K562 (cell line): Measurements from ENCODE around the gene TFF3. TPM values are rescaled to one million over a fixed set of nuclear protein-coding genes. Genes with fewer than 3 reads are reported as not detected.

Experiments
- ATAC-seq: fragments of 200-7000 bp; cut with Tn5 transposase; 3 replicates; pipeline ENCODE4 v1.9.1; 2020; ENCODE audit warnings: moderate library complexity
- BruUV-seq: library from RNA; stranded (reverse); fragments of 400-500 nt; replicated peaks from 2 replicates; lab custom pipeline; 2021; lab: Mats Ljungman, UMichigan
- CTCF ChIA-PET: fragments of 300-600 bp; formaldehyde crosslinking; extraction: SDS; loops from one replicate; lab custom pipeline; 2021; ENCODE audit warnings: low intra/inter-chr PET ratio; lab: Yijun Ruan, JAX
- POLR2A ChIA-PET: fragments of 300-600, 350-650 bp; sonication (Branson Sonifier 250); formaldehyde crosslinking; extraction: SDS; loops from one replicate; lab custom pipeline; 2021; ENCODE audit warnings: antibody characterized with exemption, inconsistent platforms; lab: Yijun Ruan, JAX
- DNase-seq, 4 experiments: peaks; one replicate each; pipeline versions ENCODE4 v3.0.0 to v3.0.0-alpha.2; 2011 to 2018; ENCODE audit warnings: low spot score in 3 of 4, mixed read lengths in 3 of 4; ENCODE audit errors: extremely low read depth in 1 of 4
- FAIRE-seq: peaks from 2 replicates; lab custom pipeline; 2011; peaks lifted over from hg19 to GRCh38; lab: Jason Lieb, UNC
- H2AFZ ChIP-seq: 2 replicates; pipeline ENCODE4 v1.6.0; 2011; ENCODE audit warnings: low read depth, low read length, control low read depth, inconsistent platforms
- H3K27ac ChIP-seq: fragments of 200-600 bp; 3 replicates; pipeline ENCODE4 v1.8.0; 2011; ENCODE audit warnings: low read depth, mild to moderate bottlenecking, control low read depth, inconsistent platforms, low read length, moderate library complexity, mixed read lengths; ENCODE audit errors: extremely low read depth
- H3K27me3 ChIP-seq, 2 experiments: fragments of 300-600 bp in 1 of 2; 2 replicates in 1 of 2; 3 replicates in 1 of 2; pipeline versions ENCODE4 v1.6.0 to v1.8.0; 2011; ENCODE audit warnings: inconsistent platforms in 2 of 2, low read length in 2 of 2, mild to moderate bottlenecking in 1 of 2, mixed read lengths in 1 of 2, moderate library complexity in 1 of 2; ENCODE audit not compliant: control insufficient read depth in 2 of 2, insufficient read depth in 2 of 2
- H3K36me3 ChIP-seq: fragments of 300-600 bp; 3 replicates; pipeline ENCODE4 v1.8.0; 2011; ENCODE audit warnings: mild to moderate bottlenecking, low read length, inconsistent platforms; ENCODE audit not compliant: control insufficient read depth, insufficient read depth
- H3K4me1 ChIP-seq, 2 experiments: fragments of 200-600 bp in 1 of 2; replicated peaks in 1 of 2; 2 replicates in 1 of 2; 3 replicates in 1 of 2; pipeline versions ENCODE4 v1.5.1 to v1.8.0; 2011; ENCODE audit warnings: inconsistent platforms in 2 of 2, low read length in 2 of 2, mild to moderate bottlenecking in 1 of 2, mixed read lengths in 1 of 2, moderate library complexity in 1 of 2; ENCODE audit not compliant: control insufficient read depth in 2 of 2, insufficient read depth in 2 of 2
- H3K4me2 ChIP-seq: 2 replicates; pipeline ENCODE4 v1.6.1; 2011; ENCODE audit warnings: low read length, control low read depth, inconsistent platforms, mixed read lengths; ENCODE audit not compliant: insufficient read depth
- H3K4me3 ChIP-seq: fragments of 200-600 bp; sonication (generic), shearing (Covaris generic); 2 replicates; pipeline ENCODE4 v1.5.1; 2016; ENCODE audit warnings: control low read depth, inconsistent platforms
- H3K79me2 ChIP-seq: fragments of 200-600 bp; 3 replicates; pipeline ENCODE4 v1.8.0; 2011; ENCODE audit warnings: low read length, inconsistent platforms; ENCODE audit not compliant: control insufficient read depth, insufficient read depth
- H3K9ac ChIP-seq, 2 experiments: 2 replicates each; pipeline versions ENCODE4 v1.6.0 to v1.6.1; 2011; ENCODE audit warnings: low read depth in 2 of 2, low read length in 2 of 2, control low read depth in 1 of 2, inconsistent platforms in 1 of 2, mild to moderate bottlenecking in 1 of 2, mixed read lengths in 1 of 2; ENCODE audit not compliant: insufficient read depth in 1 of 2
- H3K9me1 ChIP-seq: one replicate; pipeline ENCODE4 v1.6.0; 2011; ENCODE audit warnings: inconsistent platforms, mild to moderate bottlenecking, low read length, moderate library complexity; ENCODE audit not compliant: control insufficient read depth, insufficient read depth
- H3K9me3 ChIP-seq: replicated peaks from 2 replicates; pipeline ENCODE4 v1.5.1; 2011; ENCODE audit warnings: low read depth, low read length, inconsistent platforms; ENCODE audit not compliant: control insufficient read depth, insufficient read depth
- H4K20me1 ChIP-seq: replicated peaks from 2 replicates; pipeline ENCODE4 v1.6.1; 2011; ENCODE audit warnings: low read length, inconsistent platforms, mixed read lengths; ENCODE audit not compliant: control insufficient read depth, insufficient read depth
- HNRNPK ChIP-seq: fragments of 200-400 bp; formaldehyde crosslinking; IDR thresholded peaks from one replicate; pipeline ENCODE4 v1.6.1; 2018; ENCODE audit warnings: mild to moderate bottlenecking, low read depth, low read length; ENCODE audit not compliant: poor library complexity, severe bottlenecking
- MAZ ChIP-seq, 2 experiments: fragments of 450-650 bp in 1 of 2; sonication (generic) in 1 of 2; formaldehyde crosslinking; IDR thresholded peaks in 1 of 2; conservative IDR thresholded peaks in 1 of 2; 2 replicates each; pipeline versions ENCODE4 v1.4.0 to v1.5.0; 2020; ENCODE audit warnings: mild to moderate bottlenecking in 1 of 2, missing genetic modification reagents in 1 of 2
- ZNF263 ChIP-seq: sonication (generic); formaldehyde crosslinking; IDR thresholded peaks from 2 replicates; pipeline ENCODE4 v1.8.0; 2022; ENCODE audit warnings: mild to moderate bottlenecking, missing genetic modification reagents, borderline replicate concordance
- WGBS: fragments of 100-300 bp; shearing (Covaris generic); methylation state at CpG from one replicate; pipeline ENCODE4 v1.1.6; 2016; ENCODE audit warnings: low coverage, mixed read lengths; ENCODE audit not compliant: insufficient coverage; ENCODE audit errors: missing lambda C conversion rate; 5-methylcytosine and 5-hydroxymethylcytosine counted together
- in situ Hi-C: fragments of 300-500 bp; cut with MboI; formaldehyde crosslinking; loops from 4 replicates; pipeline ENCODE4 v1.15.0; 2018; ENCODE audit warnings: inconsistent platforms, mixed read lengths
- intact Hi-C: fragments of 100-400 bp; cut with micrococcal nuclease; formaldehyde crosslinking; loops from 2 replicates; pipeline ENCODE4 v1.14.2; 2022
- polyA plus RNA-seq, 8 experiments: library from polyadenylated mRNA; depleted of rRNA in 4 of 8; stranded (reverse) in 5 of 8; unstranded in 3 of 8; fragments of >200 nt; fragmentation: Nextera tagmentation in 2 of 8; fragmentation: Illumina TruSeq in 1 of 8; extraction: Ambion mirVana in 2 of 8; extraction: Trizol in 1 of 8; gene quantifications; 2 replicates each; pipeline versions ENCODE4 v1.2.1 to v1.2.3, GENCODE V29; 2011 to 2014; ENCODE audit warnings: inconsistent platforms in 1 of 8, missing spikeins in 1 of 8
- total RNA-seq, 7 experiments: library from RNA; depleted of rRNA in 6 of 7; stranded (reverse); fragments of >200 nt in 6 of 7; fragmentation: Illumina TruSeq in 2 of 7; extraction: Trizol in 2 of 7; gene quantifications; 2 replicates each; pipeline versions ENCODE4 v1.2.1 to v1.2.3, GENCODE V29; 2011 to 2021; ENCODE audit warnings: low replicate concordance in 1 of 7

Gene TFF3
- total and polyA plus RNA-seq, 9 of the 15 experiments (the other 6 are each of a cell fraction or from before 2014, with no cell fraction given): 0.78 TPM; not detected in 8

GRCh38 chr21:42288962-42289361, 26.2 kb downstream of the TFF3 start (continued):
- TF ChIP-seq MAZ (CRISPR knock-in tag; conservative IDR thresholded peaks at IDR 0.05 in 1 of 2, IDR thresholded peaks at IDR 0.05 in 1 of 2): no peak

- no peaks in the 10 kb centered on the region for H3K79me2 ChIP-seq
- in situ Hi-C loops: no loop called here
- H3K9ac ChIP-seq: peak overlapping the region in 1 of 2 experiments; percentile 17; a peak in 2 of 4 replicates
- H3K27me3 ChIP-seq: peaks cover 43 to 79% of the 10 kb centered on the region in 2 experiments
- H2AFZ ChIP-seq: no peak overlapping the region
- no peak for TF ChIP-seq HNRNPK
- TF ChIP-seq ZNF263 (CRISPR knock-in tag): peak; percentile 73; the same call in 1 of the 2 replicates
- TF ChIP-seq, all 486 proteins: peak for 1
- no peaks in the 10 kb centered on the region for H3K36me3 ChIP-seq
- H3K4me1 ChIP-seq: peaks cover 0 to 11% of the 10 kb centered on the region in 2 experiments; a peak in 2 of 5 replicates
- CTCF ChIA-PET: no interaction called here
- no peak overlapping the region for H3K4me3 ChIP-seq
- BruUV-seq: no TSS peak
- H3K9me3 ChIP-seq: no peaks in the 10 kb centered on the region
- FAIRE-seq (no peak), ATAC-seq (no peak), DNase-seq (no peak)
- POLR2A ChIA-PET: interaction anchor here (0.6 to 1.1 kb wide), 2 partner anchors 15 to 566 kb away, joined by 4 read pairs; no protein-coding TSS in a partner anchor
- no peak overlapping the region for H3K4me2 ChIP-seq
- intact Hi-C loops: no loop called here
- H3K9me1 ChIP-seq: no peaks in the 10 kb centered on the region
- under 1% methylated on average over 36 of the region's 36 CpGs for WGBS
- H3K27ac ChIP-seq: no peak overlapping the region
- H4K20me1 ChIP-seq: peaks cover 14% of the 10 kb centered on the region
Observed at GRCh38 chr21:42287193-42288083, 27.8 kb downstream of the TFF3 start.
